Effector memory CD8-positive, alpha-beta T cell (primary cell): ENCODE data around the gene BTBD1.

ENCODE experiments used
- ATAC-seq: fragments of 150-1000 bp; cut with Tn5 transposase; replicated peaks from 2 replicates; pipeline ENCODE4 v1.10.0; 2021; ENCODE audit warnings: mild to moderate bottlenecking, moderate library complexity
- DNase-seq, 3 experiments: peaks; one replicate each; pipeline ENCODE4 v3.0.0; 2021
- H3K27ac Mint-ChIP-seq, 2 donors: one replicate each; pipeline ENCODE4 v1.8.0; 2022; ENCODE audit warnings: mild to moderate bottlenecking in 2 of 2, mixed read lengths in 2 of 2, moderate library complexity in 2 of 2
- H3K27me3 Mint-ChIP-seq, 2 donors: one replicate each; pipeline ENCODE4 v1.8.0; 2022; ENCODE audit warnings: mixed read lengths in 2 of 2
- H3K36me3 Mint-ChIP-seq: one replicate; pipeline ENCODE4 v1.8.0; 2022; ENCODE audit warnings: mild to moderate bottlenecking, moderate library complexity, mixed read lengths; ENCODE audit not compliant: insufficient read depth
- H3K4me1 Mint-ChIP-seq, 2 donors: one replicate each; pipeline ENCODE4 v1.8.0; 2022; ENCODE audit warnings: low read depth in 2 of 2, mixed read lengths in 2 of 2
- H3K4me3 Mint-ChIP-seq, 2 donors: one replicate each; pipeline ENCODE4 v1.8.0; 2022; ENCODE audit warnings: mild to moderate bottlenecking in 2 of 2, mixed read lengths in 2 of 2, moderate library complexity in 2 of 2
- H3K9me3 Mint-ChIP-seq, 2 donors: one replicate each; pipeline ENCODE4 v1.8.0; 2022; ENCODE audit warnings: mixed read lengths in 2 of 2

The BTBD1 gene

GRCh38 chr15:82986442-82986780, 80.6 kb downstream of the BTBD1 start:
- Mint-ChIP-seq H3K9me3 (no peaks in the 10 kb centered on the region), H3K4me1 (peaks cover 17 to 23% of the 10 kb centered on the region in 2 donors), H3K27me3 (no peaks in the 10 kb centered on the region), H3K4me3 (peak overlapping the region; percentile 98), H3K36me3 (peaks cover 49% of the 10 kb centered on the region), H3K27ac (peak overlapping the region; percentile 80 to 99)
- DNase-seq, result peak in 1 of 3 experiments; percentile 17
- ATAC-seq, result peak; percentile 48

- H3K4me3 Mint-ChIP-seq, result peak within 1 kb of the TSS; percentile 98
- H3K36me3 Mint-ChIP-seq, result peaks cover 45% of the 10 kb centered on the region
- peak; percentile 92 for ATAC-seq
- H3K27ac Mint-ChIP-seq, result peak within 1 kb of the TSS; percentile 80 to 99
- peaks cover 17 to 23% of the 10 kb centered on the region in 2 donors for H3K4me1 Mint-ChIP-seq
- H3K9me3 Mint-ChIP-seq, result no peaks in the 10 kb centered on the region
- no peaks in the 10 kb centered on the region for H3K27me3 Mint-ChIP-seq
- peak; percentile 86 to 91 (median 87) for DNase-seq
These were observed 81.2 kb downstream of the BTBD1 start, which contains the start of gene RAMAC for GRCh38 chr15:82985688-82986441. RAMAC (plus strand) TSS chr15:82986210; CDS start chr15:82989019, 2,809 bp downstream.

- Mint-ChIP-seq H3K36me3 (peaks cover 5% of the 10 kb centered on the region), H3K9me3 (no peaks in the 10 kb centered on the region), H3K27ac (no peak overlapping the region), H3K27me3 (no peaks in the 10 kb centered on the region), H3K4me1 (peaks cover 11 to 13% of the 10 kb centered on the region in 2 donors), H3K4me3 (no peak overlapping the region)
- DNase-seq, result no peak
- no peak for ATAC-seq
These were observed 86.1 kb downstream of the BTBD1 start for GRCh38 chr15:82980981-82981380.

- no peak for ATAC-seq
- Mint-ChIP-seq H3K9me3 (no peaks in the 10 kb centered on the region), H3K4me1 (peaks cover 0 to under 1% of the 10 kb centered on the region in 2 donors), H3K27me3 (no peaks in the 10 kb centered on the region), H3K27ac (no peak overlapping the region), H3K4me3 (no peak overlapping the region), H3K36me3 (no peaks in the 10 kb centered on the region)
- no peak for DNase-seq
These were observed 87.3 kb downstream of the BTBD1 start for GRCh38 chr15:82979726-82980125.

- Mint-ChIP-seq H3K4me1 (no peaks in the 10 kb centered on the region), H3K9me3 (no peaks in the 10 kb centered on the region), H3K27me3 (no peaks in the 10 kb centered on the region), H3K4me3 (no peak overlapping the region), H3K36me3 (no peaks in the 10 kb centered on the region), H3K27ac (no peak overlapping the region)
- ATAC-seq (no peak), DNase-seq (no peak)
These were observed 88.6 kb downstream of the BTBD1 start for GRCh38 chr15:82978438-82978837.

- Mint-ChIP-seq H3K27me3 (no peaks in the 10 kb centered on the region), H3K36me3 (no peaks in the 10 kb centered on the region), H3K4me1 (no peaks in the 10 kb centered on the region), H3K4me3 (no peak overlapping the region), H3K9me3 (no peaks in the 10 kb centered on the region), H3K27ac (no peak overlapping the region)
- no peak for ATAC-seq
- no peak for DNase-seq
These were observed 90.0 kb downstream of the BTBD1 start for GRCh38 chr15:82977076-82977475.

- ATAC-seq, result no peak
- DNase-seq, result no peak
- Mint-ChIP-seq H3K4me3 (no peak overlapping the region), H3K9me3 (no peaks in the 10 kb centered on the region), H3K36me3 (peaks cover 2% of the 10 kb centered on the region), H3K27me3 (no peaks in the 10 kb centered on the region), H3K4me1 (no peaks in the 10 kb centered on the region), H3K27ac (no peak overlapping the region)
These were observed 94.1 kb downstream of the BTBD1 start for GRCh38 chr15:82972990-82973389.

GRCh38 chr15:82971218-82971984, 95.7 kb downstream of the BTBD1 start:
- ATAC-seq (no peak), DNase-seq (no peak)
- Mint-ChIP-seq H3K9me3 (no peaks in the 10 kb centered on the region), H3K36me3 (peaks cover 2% of the 10 kb centered on the region), H3K27ac (no peak overlapping the region), H3K4me3 (no peak overlapping the region), H3K4me1 (peaks cover 3 to 5% of the 10 kb centered on the region in 2 donors), H3K27me3 (no peaks in the 10 kb centered on the region)

GRCh38 chr15:82970696-82971095, 96.4 kb downstream of the BTBD1 start:
- H3K9me3 Mint-ChIP-seq, result no peaks in the 10 kb centered on the region
- no peaks in the 10 kb centered on the region for H3K27me3 Mint-ChIP-seq
- peaks cover 2% of the 10 kb centered on the region for H3K36me3 Mint-ChIP-seq
- peaks cover 7 to 10% of the 10 kb centered on the region in 2 donors for H3K4me1 Mint-ChIP-seq
- H3K27ac Mint-ChIP-seq, result no peak overlapping the region
- ATAC-seq (no peak), DNase-seq (no peak)
- no peak overlapping the region for H3K4me3 Mint-ChIP-seq

GRCh38 chr15:82970078-82970686, 96.9 kb downstream of the BTBD1 start:
- H3K27ac Mint-ChIP-seq, result no peak overlapping the region
- DNase-seq (no peak), ATAC-seq (no peak)
- no peaks in the 10 kb centered on the region for H3K27me3 Mint-ChIP-seq
- no peak overlapping the region for H3K4me3 Mint-ChIP-seq
- no peaks in the 10 kb centered on the region for H3K9me3 Mint-ChIP-seq
- H3K36me3 Mint-ChIP-seq, result peaks cover 2% of the 10 kb centered on the region
- H3K4me1 Mint-ChIP-seq, result peaks cover 7 to 10% of the 10 kb centered on the region in 2 donors

- H3K36me3 Mint-ChIP-seq, result peaks cover 2% of the 10 kb centered on the region
- no peak overlapping the region for H3K4me3 Mint-ChIP-seq
- peaks cover 7 to 10% of the 10 kb centered on the region in 2 donors for H3K4me1 Mint-ChIP-seq
These were observed 97.7 kb downstream of the BTBD1 start for GRCh38 chr15:82969353-82969752.

GRCh38 chr15:82968066-82968465, 99.0 kb downstream of the BTBD1 start:
- H3K27ac Mint-ChIP-seq, result no peak overlapping the region
- H3K4me3 Mint-ChIP-seq, result no peak overlapping the region
- no peak for ATAC-seq
- peaks cover 2% of the 10 kb centered on the region for H3K36me3 Mint-ChIP-seq
- H3K9me3 Mint-ChIP-seq, result no peaks in the 10 kb centered on the region
- peaks cover 7 to 10% of the 10 kb centered on the region in 2 donors for H3K4me1 Mint-ChIP-seq
- DNase-seq, result no peak
- H3K27me3 Mint-ChIP-seq, result no peaks in the 10 kb centered on the region

More at GRCh38 chr15:82969353-82969752, 97.7 kb downstream of the BTBD1 start:
- ATAC-seq, result no peak
- Mint-ChIP-seq H3K27me3 (no peaks in the 10 kb centered on the region), H3K9me3 (no peaks in the 10 kb centered on the region), H3K27ac (no peak overlapping the region)
- DNase-seq, result no peak

GRCh38 chr15:82966671-82967071, 100.4 kb downstream of the BTBD1 start:
- ATAC-seq, result no peak
- Mint-ChIP-seq H3K4me3 (peak overlapping the region in 1 of 2 donors; percentile 8), H3K36me3 (peaks cover 2% of the 10 kb centered on the region), H3K27me3 (no peaks in the 10 kb centered on the region), H3K9me3 (no peaks in the 10 kb centered on the region), H3K4me1 (peaks cover 7 to 10% of the 10 kb centered on the region in 2 donors), H3K27ac (no peak overlapping the region)
- no peak for DNase-seq
